ENCODE measurements around the gene ATXN1. TPM values are rescaled to one million over a fixed set of nuclear protein-coding genes. Genes with fewer than 3 reads are reported as not detected.

The ATXN1 gene
- total and polyA plus RNA-seq, 2 experiments from 2014 or later, result 4.8 to 9.1 TPM

GRCh38 chr6:16334671-16335070 is 426.6 kb downstream of the ATXN1 start:
- TF ChIP-seq CTCF (conservative IDR thresholded peaks at IDR 0.05; ENCODE audit: low read depth in 2 of 2) (no peak), CREB1 (CRISPR knock-in tag; IDR thresholded peaks at IDR 0.05; ENCODE audit: low read depth) (no peak), POLR2AphosphoS5 (IDR thresholded peaks at IDR 0.05; ENCODE audit: low read depth) (no peak), NANOG (IDR thresholded peaks at IDR 0.05; ENCODE audit: borderline replicate concordance) (no peak), JUNB (IDR thresholded peaks at IDR 0.05; ENCODE audit: unreplicated experiment) (no peak), EZH2 (IDR thresholded peaks at IDR 0.05; ENCODE audit: low read depth, unreplicated experiment) (no peak), ETS1 (IDR thresholded peaks at IDR 0.05) (no peak), ZNF114 (CRISPR knock-in tag; IDR thresholded peaks at IDR 0.05) (no peak), EZH2phosphoT487 (IDR thresholded peaks at IDR 0.05; ENCODE audit: unreplicated experiment) (no peak), ZNF331 (CRISPR knock-in tag; IDR thresholded peaks at IDR 0.05; ENCODE audit: low read depth) (no peak), STAT1 (IDR thresholded peaks at IDR 0.05; ENCODE audit: unreplicated experiment) (no peak)
- TF ChIP-seq, protein P1, sequence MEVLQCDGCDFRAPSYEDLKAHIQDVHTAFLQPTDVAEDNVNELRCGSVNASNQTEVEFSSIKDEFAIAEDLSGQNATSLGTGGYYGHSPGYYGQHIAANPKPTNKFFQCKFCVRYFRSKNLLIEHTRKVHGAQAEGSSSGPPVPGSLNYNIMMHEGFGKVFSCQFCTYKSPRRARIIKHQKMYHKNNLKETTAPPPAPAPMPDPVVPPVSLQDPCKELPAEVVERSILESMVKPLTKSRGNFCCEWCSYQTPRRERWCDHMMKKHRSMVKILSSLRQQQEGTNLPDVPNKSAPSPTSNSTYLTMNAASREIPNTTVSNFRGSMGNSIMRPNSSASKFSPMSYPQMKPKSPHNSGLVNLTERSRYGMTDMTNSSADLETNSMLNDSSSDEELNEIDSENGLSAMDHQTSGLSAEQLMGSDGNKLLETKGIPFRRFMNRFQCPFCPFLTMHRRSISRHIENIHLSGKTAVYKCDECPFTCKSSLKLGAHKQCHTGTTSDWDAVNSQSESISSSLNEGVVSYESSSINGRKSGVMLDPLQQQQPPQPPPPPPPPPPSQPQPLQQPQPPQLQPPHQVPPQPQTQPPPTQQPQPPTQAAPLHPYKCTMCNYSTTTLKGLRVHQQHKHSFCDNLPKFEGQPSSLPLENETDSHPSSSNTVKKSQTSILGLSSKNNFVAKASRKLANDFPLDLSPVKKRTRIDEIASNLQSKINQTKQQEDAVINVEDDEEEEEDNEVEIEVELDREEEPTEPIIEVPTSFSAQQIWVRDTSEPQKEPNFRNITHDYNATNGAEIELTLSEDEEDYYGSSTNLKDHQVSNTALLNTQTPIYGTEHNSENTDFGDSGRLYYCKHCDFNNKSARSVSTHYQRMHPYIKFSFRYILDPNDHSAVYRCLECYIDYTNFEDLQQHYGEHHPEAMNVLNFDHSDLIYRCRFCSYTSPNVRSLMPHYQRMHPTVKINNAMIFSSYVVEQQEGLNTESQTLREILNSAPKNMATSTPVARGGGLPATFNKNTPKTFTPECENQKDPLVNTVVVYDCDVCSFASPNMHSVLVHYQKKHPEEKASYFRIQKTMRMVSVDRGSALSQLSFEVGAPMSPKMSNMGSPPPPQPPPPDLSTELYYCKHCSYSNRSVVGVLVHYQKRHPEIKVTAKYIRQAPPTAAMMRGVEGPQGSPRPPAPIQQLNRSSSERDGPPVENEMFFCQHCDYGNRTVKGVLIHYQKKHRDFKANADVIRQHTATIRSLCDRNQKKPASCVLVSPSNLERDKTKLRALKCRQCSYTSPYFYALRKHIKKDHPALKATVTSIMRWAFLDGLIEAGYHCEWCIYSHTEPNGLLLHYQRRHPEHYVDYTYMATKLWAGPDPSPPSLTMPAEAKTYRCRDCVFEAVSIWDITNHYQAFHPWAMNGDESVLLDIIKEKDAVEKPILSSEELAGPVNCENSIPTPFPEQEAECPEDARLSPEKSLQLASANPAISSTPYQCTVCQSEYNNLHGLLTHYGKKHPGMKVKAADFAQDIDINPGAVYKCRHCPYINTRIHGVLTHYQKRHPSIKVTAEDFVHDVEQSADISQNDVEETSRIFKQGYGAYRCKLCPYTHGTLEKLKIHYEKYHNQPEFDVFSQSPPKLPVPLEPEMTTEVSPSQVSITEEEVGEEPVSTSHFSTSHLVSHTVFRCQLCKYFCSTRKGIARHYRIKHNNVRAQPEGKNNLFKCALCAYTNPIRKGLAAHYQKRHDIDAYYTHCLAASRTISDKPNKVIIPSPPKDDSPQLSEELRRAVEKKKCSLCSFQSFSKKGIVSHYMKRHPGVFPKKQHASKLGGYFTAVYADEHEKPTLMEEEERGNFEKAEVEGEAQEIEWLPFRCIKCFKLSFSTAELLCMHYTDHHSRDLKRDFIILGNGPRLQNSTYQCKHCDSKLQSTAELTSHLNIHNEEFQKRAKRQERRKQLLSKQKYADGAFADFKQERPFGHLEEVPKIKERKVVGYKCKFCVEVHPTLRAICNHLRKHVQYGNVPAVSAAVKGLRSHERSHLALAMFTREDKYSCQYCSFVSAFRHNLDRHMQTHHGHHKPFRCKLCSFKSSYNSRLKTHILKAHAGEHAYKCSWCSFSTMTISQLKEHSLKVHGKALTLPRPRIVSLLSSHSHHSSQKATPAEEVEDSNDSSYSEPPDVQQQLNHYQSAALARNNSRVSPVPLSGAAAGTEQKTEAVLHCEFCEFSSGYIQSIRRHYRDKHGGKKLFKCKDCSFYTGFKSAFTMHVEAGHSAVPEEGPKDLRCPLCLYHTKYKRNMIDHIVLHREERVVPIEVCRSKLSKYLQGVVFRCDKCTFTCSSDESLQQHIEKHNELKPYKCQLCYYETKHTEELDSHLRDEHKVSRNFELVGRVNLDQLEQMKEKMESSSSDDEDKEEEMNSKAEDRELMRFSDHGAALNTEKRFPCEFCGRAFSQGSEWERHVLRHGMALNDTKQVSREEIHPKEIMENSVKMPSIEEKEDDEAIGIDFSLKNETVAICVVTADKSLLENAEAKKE (CRISPR knock-in tag; IDR thresholded peaks at IDR 0.05), result no peak
- TF ChIP-seq, protein P2, sequence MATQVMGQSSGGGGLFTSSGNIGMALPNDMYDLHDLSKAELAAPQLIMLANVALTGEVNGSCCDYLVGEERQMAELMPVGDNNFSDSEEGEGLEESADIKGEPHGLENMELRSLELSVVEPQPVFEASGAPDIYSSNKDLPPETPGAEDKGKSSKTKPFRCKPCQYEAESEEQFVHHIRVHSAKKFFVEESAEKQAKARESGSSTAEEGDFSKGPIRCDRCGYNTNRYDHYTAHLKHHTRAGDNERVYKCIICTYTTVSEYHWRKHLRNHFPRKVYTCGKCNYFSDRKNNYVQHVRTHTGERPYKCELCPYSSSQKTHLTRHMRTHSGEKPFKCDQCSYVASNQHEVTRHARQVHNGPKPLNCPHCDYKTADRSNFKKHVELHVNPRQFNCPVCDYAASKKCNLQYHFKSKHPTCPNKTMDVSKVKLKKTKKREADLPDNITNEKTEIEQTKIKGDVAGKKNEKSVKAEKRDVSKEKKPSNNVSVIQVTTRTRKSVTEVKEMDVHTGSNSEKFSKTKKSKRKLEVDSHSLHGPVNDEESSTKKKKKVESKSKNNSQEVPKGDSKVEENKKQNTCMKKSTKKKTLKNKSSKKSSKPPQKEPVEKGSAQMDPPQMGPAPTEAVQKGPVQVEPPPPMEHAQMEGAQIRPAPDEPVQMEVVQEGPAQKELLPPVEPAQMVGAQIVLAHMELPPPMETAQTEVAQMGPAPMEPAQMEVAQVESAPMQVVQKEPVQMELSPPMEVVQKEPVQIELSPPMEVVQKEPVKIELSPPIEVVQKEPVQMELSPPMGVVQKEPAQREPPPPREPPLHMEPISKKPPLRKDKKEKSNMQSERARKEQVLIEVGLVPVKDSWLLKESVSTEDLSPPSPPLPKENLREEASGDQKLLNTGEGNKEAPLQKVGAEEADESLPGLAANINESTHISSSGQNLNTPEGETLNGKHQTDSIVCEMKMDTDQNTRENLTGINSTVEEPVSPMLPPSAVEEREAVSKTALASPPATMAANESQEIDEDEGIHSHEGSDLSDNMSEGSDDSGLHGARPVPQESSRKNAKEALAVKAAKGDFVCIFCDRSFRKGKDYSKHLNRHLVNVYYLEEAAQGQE (IDR thresholded peaks at IDR 0.05; ENCODE audit: unreplicated experiment), result no peak
- H3K27me3 ChIP-seq (ENCODE audit: insufficient read depth), result no peaks in the 10 kb centered on the region
- peaks cover 5% of the 10 kb centered on the region; the same call in 1 of the 2 replicates for H3F3A ChIP-seq (replicated peaks; ENCODE audit: low read depth)
- no peaks in the 10 kb centered on the region for H3K36me3 Mint-ChIP-seq (ENCODE audit: low read depth)
- H3K4me3 Mint-ChIP-seq, result no peak overlapping the region
- ATAC-seq, result no peak
- H3K36me3 ChIP-seq (ENCODE audit: insufficient read depth), result no peaks in the 10 kb centered on the region
- H3K4me1 Mint-ChIP-seq, result peaks cover 14% of the 10 kb centered on the region; the same call in 2 of the 3 replicates
- H3K27me3 Mint-ChIP-seq (ENCODE audit: insufficient read depth, low read depth, poor library complexity), result no peaks in the 10 kb centered on the region
- no peak overlapping the region for H3K4me2 ChIP-seq
- H3K27ac Mint-ChIP-seq, result no peak overlapping the region
- H3K9me3 Mint-ChIP-seq, result no peaks in the 10 kb centered on the region
- no peaks in the 10 kb centered on the region for H4K20me1 ChIP-seq (replicated peaks; ENCODE audit: insufficient read depth)
- H3K27ac ChIP-seq (ENCODE audit: low read depth), result no peak overlapping the region
- no peak overlapping the region for H2AFZ ChIP-seq
- no peaks in the 10 kb centered on the region for H3K9me2 ChIP-seq (ENCODE audit: insufficient read depth)
- H3K79me2 ChIP-seq (replicated peaks; ENCODE audit: insufficient read depth), result no peaks in the 10 kb centered on the region
- no peak for DNase-seq (ENCODE audit: low spot score)
- H3K4me3 ChIP-seq, result no peak overlapping the region
- H3K4me1 ChIP-seq (ENCODE audit: insufficient read depth), result no peaks in the 10 kb centered on the region; the same call in 1 of the 2 replicates

Measured in GM23338 (cell line).